ENCODE measurements around the gene GTF2F2.

DNA sequence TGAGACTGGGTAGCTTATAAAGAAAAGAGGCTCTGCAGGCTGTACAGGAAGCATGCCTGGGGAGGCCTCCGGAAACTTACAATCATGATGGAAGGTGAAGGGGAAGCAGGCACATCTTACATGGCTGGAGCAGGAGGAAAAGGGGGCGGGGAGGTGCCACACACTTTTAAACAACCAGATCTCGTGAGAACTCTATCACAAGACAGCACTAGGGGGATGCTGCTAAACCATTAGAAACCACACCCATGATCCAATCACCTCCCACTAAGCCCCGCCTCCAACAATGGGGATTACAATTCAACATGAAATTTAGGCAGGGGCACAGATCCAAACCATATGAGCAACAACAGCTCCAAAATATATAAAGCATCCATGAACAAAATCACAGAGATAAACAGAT is 46.5 kb upstream of the GTF2F2 start:
- TF ChIP-seq, protein P1, sequence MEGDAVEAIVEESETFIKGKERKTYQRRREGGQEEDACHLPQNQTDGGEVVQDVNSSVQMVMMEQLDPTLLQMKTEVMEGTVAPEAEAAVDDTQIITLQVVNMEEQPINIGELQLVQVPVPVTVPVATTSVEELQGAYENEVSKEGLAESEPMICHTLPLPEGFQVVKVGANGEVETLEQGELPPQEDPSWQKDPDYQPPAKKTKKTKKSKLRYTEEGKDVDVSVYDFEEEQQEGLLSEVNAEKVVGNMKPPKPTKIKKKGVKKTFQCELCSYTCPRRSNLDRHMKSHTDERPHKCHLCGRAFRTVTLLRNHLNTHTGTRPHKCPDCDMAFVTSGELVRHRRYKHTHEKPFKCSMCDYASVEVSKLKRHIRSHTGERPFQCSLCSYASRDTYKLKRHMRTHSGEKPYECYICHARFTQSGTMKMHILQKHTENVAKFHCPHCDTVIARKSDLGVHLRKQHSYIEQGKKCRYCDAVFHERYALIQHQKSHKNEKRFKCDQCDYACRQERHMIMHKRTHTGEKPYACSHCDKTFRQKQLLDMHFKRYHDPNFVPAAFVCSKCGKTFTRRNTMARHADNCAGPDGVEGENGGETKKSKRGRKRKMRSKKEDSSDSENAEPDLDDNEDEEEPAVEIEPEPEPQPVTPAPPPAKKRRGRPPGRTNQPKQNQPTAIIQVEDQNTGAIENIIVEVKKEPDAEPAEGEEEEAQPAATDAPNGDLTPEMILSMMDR (IDR thresholded peaks at IDR 0.05), result no peak
- no peak for TF ChIP-seq POLR2A (IDR thresholded peaks at IDR 0.05)

Measured in upper lobe of left lung (tissue), 4 donors.